ENCODE data around the gene ATG7. TPM values are rescaled to one million over a fixed set of nuclear protein-coding genes. Genes with fewer than 3 reads are reported as not detected.
A peak's percentile ranks its signal among the peaks of the same experiment; 100 is the strongest.
"Not testable (repeated sequence)": the region's sequence is repeated elsewhere in the genome, so short reads cannot be mapped to it uniquely, and the experiment has no call there.

ATG7 gene
- total RNA-seq, 1 donor from 2014 or later = 40.3 TPM

- DNase-seq (ENCODE audit: low spot score in 2 of 2, unreplicated experiment in 2 of 2) = no peak
- Mint-ChIP-seq H3K4me1 (peaks cover 35% of the 10 kb centered on the region), H3K27ac (no peak overlapping the region), H3K36me3 (no peaks in the 10 kb centered on the region), H3K4me3 (no peak overlapping the region), H3K27me3 (ENCODE audit: low read depth) (no peaks in the 10 kb centered on the region), H3K9me3 (no peaks in the 10 kb centered on the region)
- TF ChIP-seq CTCF (IDR thresholded peaks at IDR 0.05; ENCODE audit: unreplicated experiment) = no peak
Measured at GRCh38 chr3:11455956-11456355, 183.8 kb downstream of the ATG7 start.

- Mint-ChIP-seq H3K9me3 (no peaks in the 10 kb centered on the region), H3K27ac (no peak overlapping the region), H3K27me3 (ENCODE audit: low read depth) (no peaks in the 10 kb centered on the region), H3K36me3 (no peaks in the 10 kb centered on the region), H3K4me1 (peaks cover 35% of the 10 kb centered on the region), H3K4me3 (no peak overlapping the region)
- DNase-seq (ENCODE audit: low spot score in 2 of 2, unreplicated experiment in 2 of 2) = no peak
- no peak for TF ChIP-seq CTCF (IDR thresholded peaks at IDR 0.05; ENCODE audit: unreplicated experiment)
Measured at GRCh38 chr3:11457135-11457534, 184.9 kb downstream of the ATG7 start.

GRCh38 chr3:11459186-11459824 is 187.1 kb downstream of the ATG7 start:
- Mint-ChIP-seq H3K27me3 (ENCODE audit: low read depth) (no peaks in the 10 kb centered on the region), H3K27ac (peak overlapping the region; percentile 72), H3K36me3 (no peaks in the 10 kb centered on the region), H3K9me3 (no peaks in the 10 kb centered on the region), H3K4me1 (peaks cover 35% of the 10 kb centered on the region), H3K4me3 (no peak overlapping the region)
- no peak for DNase-seq (ENCODE audit: low spot score in 2 of 2, unreplicated experiment in 2 of 2)
- TF ChIP-seq CTCF (IDR thresholded peaks at IDR 0.05; ENCODE audit: unreplicated experiment) = no peak

- no peaks in the 10 kb centered on the region for H3K36me3 Mint-ChIP-seq
- DNase-seq (ENCODE audit: low spot score in 2 of 2, unreplicated experiment in 2 of 2) = no peak
- H3K27me3 Mint-ChIP-seq (ENCODE audit: low read depth) = no peaks in the 10 kb centered on the region
- TF ChIP-seq CTCF (IDR thresholded peaks at IDR 0.05; ENCODE audit: unreplicated experiment) = no peak
- no peak overlapping the region for H3K27ac Mint-ChIP-seq
- H3K9me3 Mint-ChIP-seq = no peaks in the 10 kb centered on the region
- H3K4me1 Mint-ChIP-seq = peaks cover 39% of the 10 kb centered on the region
- no peak overlapping the region for H3K4me3 Mint-ChIP-seq
Measured at GRCh38 chr3:11461226-11461625, 189.0 kb downstream of the ATG7 start.

GRCh38 chr3:11462673-11463072 is 190.5 kb downstream of the ATG7 start:
- peaks cover 34% of the 10 kb centered on the region for H3K4me1 Mint-ChIP-seq
- DNase-seq (ENCODE audit: low spot score in 2 of 2, unreplicated experiment in 2 of 2); H3K4me3 Mint-ChIP-seq; H3K9me3 Mint-ChIP-seq; H3K27me3 Mint-ChIP-seq (ENCODE audit: low read depth); H3K27ac Mint-ChIP-seq; H3K36me3 Mint-ChIP-seq: not testable (repeated sequence)

GRCh38 chr3:11463591-11463990 is 191.4 kb downstream of the ATG7 start:
- peaks cover 5% of the 10 kb centered on the region for H3K36me3 Mint-ChIP-seq
- no peak for TF ChIP-seq CTCF (IDR thresholded peaks at IDR 0.05; ENCODE audit: unreplicated experiment)

More at GRCh38 chr3:11463591-11463990, 191.4 kb downstream of the ATG7 start:
- H3K9me3 Mint-ChIP-seq = no peaks in the 10 kb centered on the region
- H3K27ac Mint-ChIP-seq = peak overlapping the region; percentile 1
- H3K4me1 Mint-ChIP-seq = peaks cover 29% of the 10 kb centered on the region
- no peak overlapping the region for H3K4me3 Mint-ChIP-seq
- no peak for DNase-seq (ENCODE audit: low spot score in 2 of 2, unreplicated experiment in 2 of 2)
- no peaks in the 10 kb centered on the region for H3K27me3 Mint-ChIP-seq (ENCODE audit: low read depth)
